Uterus (tissue), 2 donors: ENCODE results near the gene DNMBP.

Experiments
- POLR2A ChIP-seq, 2 donors: fragments of 450-650 bp; IDR thresholded peaks; one replicate each; pipeline ENCODE4 v1.6.1; 2016; ENCODE audit warnings: antibody characterized with exemption in 2 of 2, mild to moderate bottlenecking in 1 of 2, moderate library complexity in 1 of 2
- TF ChIP-seq, protein P1 (sequence below), 4 experiments: fragments of 200-600 bp in 2 of 4; fragments of 450-650 bp in 2 of 4; sonication (generic) in 2 of 4; IDR thresholded peaks; one replicate each; pipeline ENCODE4 v1.5.1; 2016 to 2019; ENCODE audit warnings: antibody characterized with exemption in 4 of 4, mild to moderate bottlenecking in 2 of 4, moderate library complexity in 1 of 4

DNA sequence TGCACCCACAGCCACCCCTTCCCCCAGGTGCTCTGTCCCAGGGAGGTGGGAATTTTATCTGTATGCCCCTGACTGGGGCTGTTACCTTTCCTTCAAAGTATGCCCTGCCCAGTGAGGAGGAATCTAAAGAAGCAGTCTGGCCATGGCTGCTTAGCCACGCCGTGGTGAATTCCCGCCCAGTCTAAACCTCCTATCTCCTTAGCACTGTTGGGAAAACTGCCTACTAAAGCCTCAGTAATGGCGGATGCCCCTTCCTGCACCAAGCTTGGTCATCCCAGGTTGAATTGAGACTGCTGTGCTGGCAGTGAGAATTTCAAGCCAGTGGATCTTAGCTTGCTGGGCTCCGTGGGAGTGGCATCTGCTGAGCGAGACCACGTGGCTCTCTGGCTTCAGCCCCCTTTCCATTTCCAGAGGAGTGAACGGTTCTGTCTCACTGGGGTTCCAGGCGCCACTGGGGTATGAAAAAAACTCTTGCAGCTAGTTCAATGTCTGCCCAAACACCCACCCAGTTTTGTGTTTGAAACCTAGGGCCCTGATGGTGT lies 140.1 kb downstream of the DNMBP start:
- TF ChIP-seq, protein P1, sequence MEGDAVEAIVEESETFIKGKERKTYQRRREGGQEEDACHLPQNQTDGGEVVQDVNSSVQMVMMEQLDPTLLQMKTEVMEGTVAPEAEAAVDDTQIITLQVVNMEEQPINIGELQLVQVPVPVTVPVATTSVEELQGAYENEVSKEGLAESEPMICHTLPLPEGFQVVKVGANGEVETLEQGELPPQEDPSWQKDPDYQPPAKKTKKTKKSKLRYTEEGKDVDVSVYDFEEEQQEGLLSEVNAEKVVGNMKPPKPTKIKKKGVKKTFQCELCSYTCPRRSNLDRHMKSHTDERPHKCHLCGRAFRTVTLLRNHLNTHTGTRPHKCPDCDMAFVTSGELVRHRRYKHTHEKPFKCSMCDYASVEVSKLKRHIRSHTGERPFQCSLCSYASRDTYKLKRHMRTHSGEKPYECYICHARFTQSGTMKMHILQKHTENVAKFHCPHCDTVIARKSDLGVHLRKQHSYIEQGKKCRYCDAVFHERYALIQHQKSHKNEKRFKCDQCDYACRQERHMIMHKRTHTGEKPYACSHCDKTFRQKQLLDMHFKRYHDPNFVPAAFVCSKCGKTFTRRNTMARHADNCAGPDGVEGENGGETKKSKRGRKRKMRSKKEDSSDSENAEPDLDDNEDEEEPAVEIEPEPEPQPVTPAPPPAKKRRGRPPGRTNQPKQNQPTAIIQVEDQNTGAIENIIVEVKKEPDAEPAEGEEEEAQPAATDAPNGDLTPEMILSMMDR (IDR thresholded peaks at IDR 0.05), result no peak
- TF ChIP-seq POLR2A (IDR thresholded peaks at IDR 0.05), result no peak
